Neural cell (in vitro differentiated cells): ENCODE results near the gene PAPLN. TPM values are rescaled to one million over a fixed set of nuclear protein-coding genes. Genes with fewer than 3 reads are reported as not detected.

Experiments used
- H2AFZ ChIP-seq: fragments of 200-600, 300-800 bp; sonication (generic), shearing (Covaris generic); 2 replicates; pipeline ENCODE4 v1.6.0; 2014; ENCODE audit warnings: low read depth, mild to moderate bottlenecking, antibody characterized with exemption, low read length, moderate library complexity
- H3F3A ChIP-seq: fragments of 200-600 bp; shearing (Covaris generic); 2 replicates; pipeline ENCODE4 v1.6.1; 2016; ENCODE audit warnings: mild to moderate bottlenecking, moderate library complexity, mixed read lengths, antibody characterized with exemption, low read length; ENCODE audit not compliant: insufficient read depth, poor library complexity, severe bottlenecking
- H3K27ac ChIP-seq: fragments of 200-600, 300-800 bp; sonication (generic), shearing (Covaris generic); 2 replicates; pipeline ENCODE4 v1.5.1; 2014; ENCODE audit warnings: mild to moderate bottlenecking, low read length, moderate library complexity
- H3K27me3 ChIP-seq: fragments of 300-800, 200-600 bp; sonication (generic), shearing (Covaris generic); 2 replicates; pipeline ENCODE4 v1.6.0; 2014; ENCODE audit warnings: mild to moderate bottlenecking, low read depth, low read length, moderate library complexity; ENCODE audit not compliant: insufficient read depth
- H3K36me3 ChIP-seq: fragments of 300-800, 200-600 bp; sonication (generic), shearing (Covaris generic); 2 replicates; pipeline ENCODE4 v1.5.1; 2014; ENCODE audit warnings: mild to moderate bottlenecking, antibody characterized with exemption, low read length, moderate library complexity; ENCODE audit not compliant: insufficient read depth
- H3K4me2 ChIP-seq: fragments of 300-800, 200-600 bp; sonication (generic), shearing (Covaris generic); 2 replicates; pipeline ENCODE4 v1.6.0; 2014; ENCODE audit warnings: mild to moderate bottlenecking, low read length
- H3K4me3 ChIP-seq: fragments of 300-800, 200-600 bp; sonication (generic), shearing (Covaris generic); 2 replicates; pipeline ENCODE4 v1.5.1; 2014; ENCODE audit warnings: mild to moderate bottlenecking, low read length, moderate library complexity
- H3K79me2 ChIP-seq: fragments of 200-600 bp; shearing (Covaris generic); replicated peaks from 2 replicates; pipeline ENCODE4 v1.6.0; 2014; ENCODE audit warnings: mild to moderate bottlenecking, low read length, moderate library complexity; ENCODE audit not compliant: insufficient read depth
- H3K9ac ChIP-seq: fragments of 300-800, 200-600 bp; sonication (generic), shearing (Covaris generic); 2 replicates; pipeline ENCODE4 v1.6.1; 2016; ENCODE audit warnings: mild to moderate bottlenecking, low read length, mixed read lengths
- H3K9me2 ChIP-seq: fragments of 200-600 bp; shearing (Covaris generic); 2 replicates; pipeline ENCODE4 v1.6.1; 2016; ENCODE audit warnings: mild to moderate bottlenecking, low read length, mixed read lengths; ENCODE audit not compliant: insufficient read depth
- H3K9me3 ChIP-seq: fragments of 200-600, 300-800 bp; sonication (generic), shearing (Covaris generic); 2 replicates; pipeline ENCODE4 v1.6.1; 2016; ENCODE audit warnings: mild to moderate bottlenecking, mixed run types, low read length, moderate library complexity, mixed read lengths
- H4K20me1 ChIP-seq: fragments of 200-600 bp; shearing (Covaris generic); 2 replicates; pipeline ENCODE4 v1.6.1; 2016; ENCODE audit warnings: mild to moderate bottlenecking, mixed run types; ENCODE audit not compliant: insufficient read depth
- EP300 ChIP-seq: fragments of 450-650 bp; conservative IDR thresholded peaks from 2 replicates; pipeline ENCODE4 v1.6.1; 2014; ENCODE audit warnings: antibody characterized with exemption, mild to moderate bottlenecking, moderate library complexity; ENCODE audit not compliant: poor library complexity, severe bottlenecking
- EZH2 ChIP-seq: fragments of 200-600, 300-800 bp; shearing (Covaris generic), sonication (generic); IDR thresholded peaks from 2 replicates; pipeline ENCODE4 v1.6.1; 2014; ENCODE audit warnings: antibody characterized with exemption, low read length, borderline replicate concordance, mild to moderate bottlenecking; ENCODE audit not compliant: insufficient read depth, poor library complexity, severe bottlenecking
- MXI1 ChIP-seq: fragments of 450-650 bp; conservative IDR thresholded peaks from 2 replicates; pipeline ENCODE4 v1.6.1; 2014; ENCODE audit warnings: antibody characterized with exemption, mild to moderate bottlenecking; ENCODE audit not compliant: poor library complexity, severe bottlenecking
- POLR2AphosphoS5 ChIP-seq: IDR thresholded peaks from 2 replicates; pipeline ENCODE4 v1.6.1; 2012
- RAD21 ChIP-seq: fragments of 450-650 bp; conservative IDR thresholded peaks from 2 replicates; pipeline ENCODE4 v1.6.1; 2014; ENCODE audit warnings: antibody characterized with exemption, mild to moderate bottlenecking, moderate library complexity
- SMC3 ChIP-seq: fragments of 450-650 bp; conservative IDR thresholded peaks from 2 replicates; pipeline ENCODE4 v1.6.1; 2014; ENCODE audit warnings: antibody characterized with exemption, mild to moderate bottlenecking, moderate library complexity; ENCODE audit not compliant: poor library complexity
- TAF1 ChIP-seq: IDR thresholded peaks from 2 replicates; pipeline ENCODE4 v1.6.1; 2012; ENCODE audit warnings: low read depth
- polyA plus RNA-seq: library from polyadenylated mRNA; depleted of rRNA; stranded (reverse); fragments of >200 nt; gene quantifications from 2 replicates; pipeline ENCODE4 v1.2.3, GENCODE V29; 2014
- TF ChIP-seq, protein P1 (sequence below): fragments of 450-650 bp; IDR thresholded peaks from 2 replicates; pipeline ENCODE4 v1.5.1; 2014; ENCODE audit warnings: antibody characterized with exemption, mild to moderate bottlenecking, moderate library complexity; ENCODE audit not compliant: poor library complexity, severe bottlenecking
- TF ChIP-seq, protein P2 (sequence below): IDR thresholded peaks from 2 replicates; pipeline ENCODE4 v1.6.1; 2012; ENCODE audit warnings: borderline replicate concordance

Gene PAPLN
- polyA plus RNA-seq, 1 donor from 2014 or later = 0.14 TPM

DNA sequence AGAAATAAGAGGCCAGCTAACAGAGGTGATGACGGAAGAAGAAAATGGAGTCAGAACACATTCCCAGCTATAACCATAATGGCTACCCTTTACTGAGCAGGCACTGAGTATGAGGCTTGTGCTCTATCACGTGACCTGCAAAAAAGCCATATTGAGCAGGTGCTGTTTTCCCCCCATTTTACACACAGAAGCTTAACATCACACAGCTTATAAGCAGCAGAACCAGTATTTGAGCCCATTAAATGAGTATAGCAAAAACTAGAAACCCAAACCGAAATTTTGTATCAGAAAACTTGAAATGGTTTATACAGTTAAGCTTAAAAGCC lies 28.4 kb downstream of the PAPLN start:
- H3K9ac ChIP-seq = no peak overlapping the region

DNA sequence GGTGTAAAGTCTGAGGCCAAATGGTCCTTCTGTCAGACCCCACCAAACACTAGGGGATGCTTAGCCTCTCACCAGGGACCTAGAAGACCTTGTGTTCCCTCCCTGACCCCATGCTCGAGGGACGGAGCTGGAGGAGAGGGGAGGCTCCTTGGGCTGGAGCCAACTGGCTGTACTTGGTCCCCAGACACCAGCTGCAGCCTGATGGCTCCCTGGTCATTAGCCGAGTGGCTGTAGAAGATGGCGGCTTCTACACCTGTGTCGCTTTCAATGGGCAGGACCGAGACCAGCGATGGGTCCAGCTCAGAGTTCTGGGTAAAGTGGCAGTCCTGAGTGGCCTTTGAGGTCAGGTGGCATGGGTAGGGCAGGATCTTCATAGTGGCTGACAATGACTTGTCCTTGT lies 29.0 kb downstream of the PAPLN start:
- Histone ChIP-seq H3F3A (no peaks in the 10 kb centered on the region), H3K4me2 (no peak overlapping the region), H3K9me2 (no peaks in the 10 kb centered on the region), H4K20me1 (no peaks in the 10 kb centered on the region), H2AFZ (no peak overlapping the region), H3K9ac (no peak overlapping the region), H3K9me3 (no peaks in the 10 kb centered on the region), H3K27me3 (no peaks in the 10 kb centered on the region), H3K27ac (no peak overlapping the region), H3K4me3 (no peak overlapping the region), H3K36me3 (no peaks in the 10 kb centered on the region), H3K79me2 (no peaks in the 10 kb centered on the region)
- TF ChIP-seq SMC3 = no peak
- TF ChIP-seq EZH2 = no peak
- no peak for TF ChIP-seq MXI1
- TF ChIP-seq TAF1 = no peak
- TF ChIP-seq EP300 = no peak
- TF ChIP-seq POLR2AphosphoS5 = no peak
- no peak for TF ChIP-seq RAD21
- TF ChIP-seq, protein P1, sequence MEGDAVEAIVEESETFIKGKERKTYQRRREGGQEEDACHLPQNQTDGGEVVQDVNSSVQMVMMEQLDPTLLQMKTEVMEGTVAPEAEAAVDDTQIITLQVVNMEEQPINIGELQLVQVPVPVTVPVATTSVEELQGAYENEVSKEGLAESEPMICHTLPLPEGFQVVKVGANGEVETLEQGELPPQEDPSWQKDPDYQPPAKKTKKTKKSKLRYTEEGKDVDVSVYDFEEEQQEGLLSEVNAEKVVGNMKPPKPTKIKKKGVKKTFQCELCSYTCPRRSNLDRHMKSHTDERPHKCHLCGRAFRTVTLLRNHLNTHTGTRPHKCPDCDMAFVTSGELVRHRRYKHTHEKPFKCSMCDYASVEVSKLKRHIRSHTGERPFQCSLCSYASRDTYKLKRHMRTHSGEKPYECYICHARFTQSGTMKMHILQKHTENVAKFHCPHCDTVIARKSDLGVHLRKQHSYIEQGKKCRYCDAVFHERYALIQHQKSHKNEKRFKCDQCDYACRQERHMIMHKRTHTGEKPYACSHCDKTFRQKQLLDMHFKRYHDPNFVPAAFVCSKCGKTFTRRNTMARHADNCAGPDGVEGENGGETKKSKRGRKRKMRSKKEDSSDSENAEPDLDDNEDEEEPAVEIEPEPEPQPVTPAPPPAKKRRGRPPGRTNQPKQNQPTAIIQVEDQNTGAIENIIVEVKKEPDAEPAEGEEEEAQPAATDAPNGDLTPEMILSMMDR = no peak
- TF ChIP-seq, protein P2, sequence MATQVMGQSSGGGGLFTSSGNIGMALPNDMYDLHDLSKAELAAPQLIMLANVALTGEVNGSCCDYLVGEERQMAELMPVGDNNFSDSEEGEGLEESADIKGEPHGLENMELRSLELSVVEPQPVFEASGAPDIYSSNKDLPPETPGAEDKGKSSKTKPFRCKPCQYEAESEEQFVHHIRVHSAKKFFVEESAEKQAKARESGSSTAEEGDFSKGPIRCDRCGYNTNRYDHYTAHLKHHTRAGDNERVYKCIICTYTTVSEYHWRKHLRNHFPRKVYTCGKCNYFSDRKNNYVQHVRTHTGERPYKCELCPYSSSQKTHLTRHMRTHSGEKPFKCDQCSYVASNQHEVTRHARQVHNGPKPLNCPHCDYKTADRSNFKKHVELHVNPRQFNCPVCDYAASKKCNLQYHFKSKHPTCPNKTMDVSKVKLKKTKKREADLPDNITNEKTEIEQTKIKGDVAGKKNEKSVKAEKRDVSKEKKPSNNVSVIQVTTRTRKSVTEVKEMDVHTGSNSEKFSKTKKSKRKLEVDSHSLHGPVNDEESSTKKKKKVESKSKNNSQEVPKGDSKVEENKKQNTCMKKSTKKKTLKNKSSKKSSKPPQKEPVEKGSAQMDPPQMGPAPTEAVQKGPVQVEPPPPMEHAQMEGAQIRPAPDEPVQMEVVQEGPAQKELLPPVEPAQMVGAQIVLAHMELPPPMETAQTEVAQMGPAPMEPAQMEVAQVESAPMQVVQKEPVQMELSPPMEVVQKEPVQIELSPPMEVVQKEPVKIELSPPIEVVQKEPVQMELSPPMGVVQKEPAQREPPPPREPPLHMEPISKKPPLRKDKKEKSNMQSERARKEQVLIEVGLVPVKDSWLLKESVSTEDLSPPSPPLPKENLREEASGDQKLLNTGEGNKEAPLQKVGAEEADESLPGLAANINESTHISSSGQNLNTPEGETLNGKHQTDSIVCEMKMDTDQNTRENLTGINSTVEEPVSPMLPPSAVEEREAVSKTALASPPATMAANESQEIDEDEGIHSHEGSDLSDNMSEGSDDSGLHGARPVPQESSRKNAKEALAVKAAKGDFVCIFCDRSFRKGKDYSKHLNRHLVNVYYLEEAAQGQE = no peak

More for the DNA sequence above, 28.4 kb downstream of the PAPLN start:
- H3K9me3 ChIP-seq = no peaks in the 10 kb centered on the region
- TF ChIP-seq POLR2AphosphoS5 (no peak), EZH2 (no peak), RAD21 (no peak), SMC3 (no peak), EP300 (no peak), MXI1 (no peak), TAF1 (no peak)
- TF ChIP-seq, protein P2 = no peak
- TF ChIP-seq, protein P1 = no peak
- no peak overlapping the region for H3K4me3 ChIP-seq
- no peaks in the 10 kb centered on the region for H3K36me3 ChIP-seq
- no peaks in the 10 kb centered on the region for H4K20me1 ChIP-seq
- H3K79me2 ChIP-seq = no peaks in the 10 kb centered on the region
- no peaks in the 10 kb centered on the region for H3K27me3 ChIP-seq
- no peak overlapping the region for H3K4me2 ChIP-seq
- no peaks in the 10 kb centered on the region for H3F3A ChIP-seq
- H2AFZ ChIP-seq = no peak overlapping the region
- H3K27ac ChIP-seq = no peak overlapping the region
- H3K9me2 ChIP-seq = no peaks in the 10 kb centered on the region
